HepG2 (cell line): Measurements from ENCODE around the gene HLA-B. TPM values are rescaled to one million over a fixed set of nuclear protein-coding genes. Genes with fewer than 3 reads are reported as not detected.

Source experiments
- ATAC-seq: fragments of 200-7000 bp; cut with Tn5 transposase; 3 replicates; pipeline ENCODE4 v1.9.1; 2020; ENCODE audit warnings: mild to moderate bottlenecking, moderate library complexity
- BruUV-seq: library from RNA; stranded (reverse); fragments of 400-500 nt; replicated peaks from 2 replicates; lab custom pipeline; 2021; lab: Mats Ljungman, UMichigan
- CTCF ChIA-PET: fragments of 300-600 bp; formaldehyde crosslinking; extraction: SDS; loops from one replicate; lab custom pipeline; 2021; ENCODE audit warnings: low total read pairs, inconsistent platforms, low intra/inter-chr PET ratio; lab: Yijun Ruan, JAX
- POLR2A ChIA-PET: fragments of 350-600 bp; sonication (Branson Sonifier 250); formaldehyde crosslinking; loops from one replicate; lab custom pipeline; 2020; ENCODE audit warnings: antibody characterized with exemption, inconsistent platforms; lab: Yijun Ruan, JAX
- DNase-seq: peaks from one replicate; pipeline ENCODE4 v3.0.0-alpha.2; 2015; ENCODE audit warnings: low spot score
- FAIRE-seq: peaks from 3 replicates; lab custom pipeline; 2011; peaks lifted over from hg19 to GRCh38; lab: Jason Lieb, UNC
- H2AFZ ChIP-seq: one replicate; pipeline ENCODE4 v1.6.1; 2011; ENCODE audit warnings: low read length, inconsistent platforms
- H3K27ac ChIP-seq: fragments of 300-600 bp; 3 replicates; pipeline ENCODE4 v1.8.0; 2011; ENCODE audit warnings: mixed run types, mild to moderate bottlenecking, mixed read lengths, low read length, inconsistent platforms; ENCODE audit not compliant: insufficient read depth; ENCODE audit errors: extremely low read length
- H3K27me3 ChIP-seq, 2 experiments: fragments of 200-600 bp in 1 of 2; 2 replicates in 1 of 2; 3 replicates in 1 of 2; pipeline versions ENCODE4 v1.6.0 to v1.8.0; 2011; ENCODE audit warnings: low read length in 2 of 2, mild to moderate bottlenecking in 2 of 2, moderate library complexity in 2 of 2, inconsistent platforms in 1 of 2; ENCODE audit not compliant: insufficient read depth in 2 of 2, control insufficient read depth in 1 of 2
- H3K36me3 ChIP-seq, 2 experiments: fragments of 200-600 bp in 1 of 2; replicated peaks in 1 of 2; 2 replicates in 1 of 2; 3 replicates in 1 of 2; pipeline versions ENCODE4 v1.5.1 to v1.8.0; 2011; ENCODE audit warnings: low read length in 2 of 2, inconsistent platforms in 1 of 2; ENCODE audit not compliant: insufficient read depth in 2 of 2, control insufficient read depth in 1 of 2
- H3K4me1 ChIP-seq: 2 replicates; pipeline ENCODE4 v1.5.1; 2012; ENCODE audit warnings: low read length, inconsistent platforms; ENCODE audit not compliant: insufficient read depth
- H3K4me2 ChIP-seq: 2 replicates; pipeline ENCODE4 v1.6.0; 2011; ENCODE audit warnings: low read depth, low read length, inconsistent platforms
- H3K4me3 ChIP-seq, 3 experiments: fragments of 200-600 bp in 1 of 3; sonication (generic), shearing (Covaris generic) in 1 of 3; replicated peaks in 1 of 3; 2 replicates each; pipeline ENCODE4 v1.5.1; 2011 to 2016; ENCODE audit warnings: low read length in 3 of 3, inconsistent platforms in 2 of 3, low read depth in 2 of 3, mild to moderate bottlenecking in 2 of 3, control low read depth in 1 of 3, mixed read lengths in 1 of 3; ENCODE audit not compliant: insufficient read depth in 1 of 3
- H3K79me2 ChIP-seq: one replicate; pipeline ENCODE4 v1.6.1; 2011; ENCODE audit warnings: low read length, inconsistent platforms; ENCODE audit not compliant: insufficient read depth
- H3K9ac ChIP-seq: 2 replicates; pipeline ENCODE4 v1.6.0; 2011; ENCODE audit warnings: mild to moderate bottlenecking, low read depth, low read length, inconsistent platforms; ENCODE audit not compliant: insufficient read depth
- H3K9me3 ChIP-seq: 2 replicates; pipeline ENCODE4 v1.5.1; 2012; ENCODE audit warnings: mild to moderate bottlenecking, low read length
- H4K20me1 ChIP-seq: 2 replicates; pipeline ENCODE4 v1.6.0; 2011; ENCODE audit warnings: inconsistent platforms, mild to moderate bottlenecking, low read length, moderate library complexity; ENCODE audit not compliant: insufficient read depth
- EZH2 ChIP-seq: conservative IDR thresholded peaks from 2 replicates; pipeline ENCODE4 v1.6.1; 2012; ENCODE audit warnings: mild to moderate bottlenecking, low read depth, low read length, moderate library complexity
- HHEX ChIP-seq: IDR thresholded peaks from 2 replicates; pipeline ENCODE4 v1.6.1; 2016; ENCODE audit warnings: control low read depth
- NFRKB ChIP-seq: fragments of 450-650 bp; IDR thresholded peaks from 2 replicates; pipeline ENCODE4 v1.6.1; 2017
- NKX3-1 ChIP-seq: sonication (generic); formaldehyde crosslinking; IDR thresholded peaks from 2 replicates; pipeline ENCODE4 v1.5.0; 2020; ENCODE audit warnings: missing genetic modification reagents
- ZNF3 ChIP-seq: IDR thresholded peaks from 2 replicates; pipeline ENCODE4 v1.7.0; 2017; ENCODE audit warnings: inconsistent platforms
- ZNF773 ChIP-seq: sonication (generic); formaldehyde crosslinking; IDR thresholded peaks from 2 replicates; pipeline ENCODE4 v1.4.0; 2020; ENCODE audit warnings: missing genetic modification reagents, borderline replicate concordance
- ZNF777 ChIP-seq: sonication (generic); formaldehyde crosslinking; IDR thresholded peaks from 2 replicates; pipeline ENCODE4 v1.4.0; 2020; ENCODE audit warnings: missing genetic modification reagents
- ZSCAN9 ChIP-seq: IDR thresholded peaks from 2 replicates; pipeline ENCODE4 v1.6.1; 2016; ENCODE audit warnings: borderline replicate concordance
- WGBS: methylation state at CpG from one replicate; pipeline ENCODE4 v1.1.6; 2017; ENCODE audit warnings: low lambda C conversion rate; 5-methylcytosine and 5-hydroxymethylcytosine counted together
- in situ Hi-C: cut with HindIII; loops from 2 replicates; pipeline ENCODE4 v1.10.0; 2017; ENCODE audit warnings: low pct_unique_long_range_greater_than_20kb; ENCODE audit not compliant: extremely low pct_ligation_motif_present
- intact Hi-C: fragments of 100-400 bp; cut with micrococcal nuclease; formaldehyde crosslinking; loops from one replicate; pipeline ENCODE4 v1.10.0; 2022; ENCODE audit not compliant: unreplicated experiment
- polyA plus RNA-seq, 8 experiments: library from polyadenylated mRNA; depleted of rRNA in 3 of 8; stranded (reverse) in 7 of 8; unstranded in 1 of 8; fragments of >200 nt; fragmentation: Illumina TruSeq in 4 of 8; extraction: Trizol in 4 of 8; gene quantifications; 2 replicates each; pipeline versions ENCODE4 v1.2.1 to v1.2.3, GENCODE V29; 2011 to 2016; ENCODE audit warnings: low read depth in 4 of 8, missing spikeins in 1 of 8, mixed read lengths in 1 of 8; ENCODE audit not compliant: insufficient read depth in 1 of 8
- total RNA-seq, 5 experiments: library from RNA; depleted of rRNA; stranded (reverse); fragments of >200 nt; fragmentation: Illumina TruSeq; extraction: Trizol; gene quantifications; 2 replicates each; pipeline ENCODE4 v1.2.3, GENCODE V29; 2016; ENCODE audit warnings: low read depth in 1 of 5
- TF ChIP-seq, protein P1 (sequence below): sonication (generic); formaldehyde crosslinking; IDR thresholded peaks from 2 replicates; pipeline ENCODE4 v1.4.0; 2020; ENCODE audit warnings: mild to moderate bottlenecking, missing genetic modification reagents
- TF ChIP-seq, protein P2 (sequence below): sonication (generic); formaldehyde crosslinking; IDR thresholded peaks from 2 replicates; pipeline ENCODE4 v1.4.0; 2020; ENCODE audit warnings: mild to moderate bottlenecking, low read depth, missing genetic modification reagents
- TF ChIP-seq, protein P3 (sequence below): sonication (generic); formaldehyde crosslinking; IDR thresholded peaks from 2 replicates; pipeline ENCODE4 v1.4.0; 2020; ENCODE audit warnings: missing genetic modification reagents

HLA-B gene
- total and polyA plus RNA-seq, 2 of the 13 experiments (the other 11 are each of a cell fraction or from before 2014, with no cell fraction given), result 35.3 to 88.9 TPM

DNA sequence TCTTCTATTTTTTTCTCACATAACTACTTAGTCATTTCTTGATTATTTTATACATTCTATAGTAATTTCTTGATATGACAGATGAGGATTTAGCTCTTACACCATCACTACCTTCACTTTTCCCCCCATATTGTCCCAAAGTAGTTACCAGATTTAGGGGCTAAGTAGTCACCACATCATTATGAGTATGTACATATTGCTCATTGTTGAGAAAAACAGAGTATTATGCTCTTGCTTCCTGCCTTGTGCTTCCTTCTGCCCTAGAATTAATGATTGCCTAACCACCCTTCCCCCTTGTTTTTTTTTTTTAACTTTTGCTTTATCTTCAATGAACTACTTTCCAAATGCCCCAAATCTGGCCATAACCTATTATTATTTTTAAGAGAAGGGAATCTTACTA, 6.8 kb upstream of the HLA-B start:
- H3K4me3 ChIP-seq, result no peak overlapping the region
- 0 out of 2 replicates have a peak, but pooled peaks cover 9% of the 10 kb centered on the region for H3K4me1 ChIP-seq
- no peak overlapping the region for H2AFZ ChIP-seq
- peaks cover 2 to 31% of the 10 kb centered on the region in 2 experiments; a peak in 4 of 5 replicates for H3K27me3 ChIP-seq
- H4K20me1 ChIP-seq, result no peaks in the 10 kb centered on the region
- no peaks in the 10 kb centered on the region for H3K9me3 ChIP-seq
- intact Hi-C loops, result no loop called here
- in situ Hi-C loops, result loop anchor here (25.0 kb wide), 1 partner anchor 1477 kb away; no protein-coding TSS in a partner anchor
- DNase-seq (no peak), FAIRE-seq (no peak), ATAC-seq (no peak)
- no peaks in the 10 kb centered on the region for H3K36me3 ChIP-seq
- no peaks in the 10 kb centered on the region for H3K79me2 ChIP-seq
- H3K4me2 ChIP-seq, result no peak overlapping the region
- ChIA-PET CTCF (interaction anchor here (1.2 kb wide), 1 partner anchor 166 kb away, joined by 3 read pairs; no protein-coding TSS in a partner anchor), POLR2A (interaction anchor here (1.2 kb wide), 1 partner anchor 166 kb away, joined by 3 read pairs; no protein-coding TSS in a partner anchor)
- no peak overlapping the region for H3K27ac ChIP-seq
- no peak overlapping the region for H3K9ac ChIP-seq
- no peak for TF ChIP-seq HHEX (CRISPR knock-in tag)
- TF ChIP-seq EZH2, result no peak
- TF ChIP-seq, protein P1, sequence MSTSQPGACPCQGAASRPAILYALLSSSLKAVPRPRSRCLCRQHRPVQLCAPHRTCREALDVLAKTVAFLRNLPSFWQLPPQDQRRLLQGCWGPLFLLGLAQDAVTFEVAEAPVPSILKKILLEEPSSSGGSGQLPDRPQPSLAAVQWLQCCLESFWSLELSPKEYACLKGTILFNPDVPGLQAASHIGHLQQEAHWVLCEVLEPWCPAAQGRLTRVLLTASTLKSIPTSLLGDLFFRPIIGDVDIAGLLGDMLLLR (CRISPR knock-in tag), result no peak
- BruUV-seq, result no TSS peak

DNA sequence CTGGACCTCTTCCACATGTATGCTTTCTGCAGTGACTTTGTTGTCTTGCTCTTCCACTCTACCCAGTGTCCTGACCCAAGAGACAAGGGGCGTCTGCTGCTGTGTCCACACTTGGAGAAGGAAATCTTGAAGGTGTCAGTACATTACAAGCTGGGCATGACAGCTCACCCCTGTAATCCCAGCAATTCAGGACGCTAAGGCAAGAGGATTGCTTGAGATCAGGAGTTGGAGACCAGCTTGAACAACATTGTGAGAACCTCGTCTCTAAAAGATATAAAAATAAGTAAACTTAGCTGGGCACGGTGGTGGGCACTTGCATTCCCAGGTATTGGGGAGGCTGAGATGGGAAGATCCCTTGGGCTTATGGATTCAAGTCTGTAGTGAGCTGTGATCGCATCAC, 5.8 kb upstream of the HLA-B start:
- DNase-seq (no peak), FAIRE-seq (no peak), ATAC-seq (no peak)
- no peaks in the 10 kb centered on the region for H4K20me1 ChIP-seq
- in situ Hi-C loops (loop anchor here (25.0 kb wide), 1 partner anchor 1475 kb away; no protein-coding TSS in a partner anchor), intact Hi-C loops (no loop called here)
- no peak overlapping the region for H3K9ac ChIP-seq
- H3K27ac ChIP-seq, result no peak overlapping the region
- peaks cover 2 to 39% of the 10 kb centered on the region in 2 experiments; a peak in 4 of 5 replicates for H3K27me3 ChIP-seq
- POLR2A ChIA-PET, result no interaction called here
- WGBS, result 6% methylated on average over 5 of the region's 5 CpGs
- no peaks in the 10 kb centered on the region for H3K79me2 ChIP-seq
- H3K36me3 ChIP-seq, result no peaks in the 10 kb centered on the region
- CTCF ChIA-PET, result interaction anchor here (1.2 kb wide), 1 partner anchor 165 kb away, joined by 3 read pairs; no protein-coding TSS in a partner anchor
- no peak overlapping the region for H3K4me3 ChIP-seq
- 0 out of 2 replicates have a peak, but pooled peaks cover 9% of the 10 kb centered on the region for H3K4me1 ChIP-seq
- no peaks in the 10 kb centered on the region for H3K9me3 ChIP-seq
- no peak overlapping the region for H2AFZ ChIP-seq
- no peak overlapping the region for H3K4me2 ChIP-seq
- BruUV-seq, result no TSS peak
- TF ChIP-seq, protein P2, sequence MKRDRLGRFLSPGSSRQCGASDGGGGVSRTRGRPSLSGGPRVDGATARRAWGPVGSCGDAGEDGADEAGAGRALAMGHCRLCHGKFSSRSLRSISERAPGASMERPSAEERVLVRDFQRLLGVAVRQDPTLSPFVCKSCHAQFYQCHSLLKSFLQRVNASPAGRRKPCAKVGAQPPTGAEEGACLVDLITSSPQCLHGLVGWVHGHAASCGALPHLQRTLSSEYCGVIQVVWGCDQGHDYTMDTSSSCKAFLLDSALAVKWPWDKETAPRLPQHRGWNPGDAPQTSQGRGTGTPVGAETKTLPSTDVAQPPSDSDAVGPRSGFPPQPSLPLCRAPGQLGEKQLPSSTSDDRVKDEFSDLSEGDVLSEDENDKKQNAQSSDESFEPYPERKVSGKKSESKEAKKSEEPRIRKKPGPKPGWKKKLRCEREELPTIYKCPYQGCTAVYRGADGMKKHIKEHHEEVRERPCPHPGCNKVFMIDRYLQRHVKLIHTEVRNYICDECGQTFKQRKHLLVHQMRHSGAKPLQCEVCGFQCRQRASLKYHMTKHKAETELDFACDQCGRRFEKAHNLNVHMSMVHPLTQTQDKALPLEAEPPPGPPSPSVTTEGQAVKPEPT, result no peak
- TF ChIP-seq, protein P3, sequence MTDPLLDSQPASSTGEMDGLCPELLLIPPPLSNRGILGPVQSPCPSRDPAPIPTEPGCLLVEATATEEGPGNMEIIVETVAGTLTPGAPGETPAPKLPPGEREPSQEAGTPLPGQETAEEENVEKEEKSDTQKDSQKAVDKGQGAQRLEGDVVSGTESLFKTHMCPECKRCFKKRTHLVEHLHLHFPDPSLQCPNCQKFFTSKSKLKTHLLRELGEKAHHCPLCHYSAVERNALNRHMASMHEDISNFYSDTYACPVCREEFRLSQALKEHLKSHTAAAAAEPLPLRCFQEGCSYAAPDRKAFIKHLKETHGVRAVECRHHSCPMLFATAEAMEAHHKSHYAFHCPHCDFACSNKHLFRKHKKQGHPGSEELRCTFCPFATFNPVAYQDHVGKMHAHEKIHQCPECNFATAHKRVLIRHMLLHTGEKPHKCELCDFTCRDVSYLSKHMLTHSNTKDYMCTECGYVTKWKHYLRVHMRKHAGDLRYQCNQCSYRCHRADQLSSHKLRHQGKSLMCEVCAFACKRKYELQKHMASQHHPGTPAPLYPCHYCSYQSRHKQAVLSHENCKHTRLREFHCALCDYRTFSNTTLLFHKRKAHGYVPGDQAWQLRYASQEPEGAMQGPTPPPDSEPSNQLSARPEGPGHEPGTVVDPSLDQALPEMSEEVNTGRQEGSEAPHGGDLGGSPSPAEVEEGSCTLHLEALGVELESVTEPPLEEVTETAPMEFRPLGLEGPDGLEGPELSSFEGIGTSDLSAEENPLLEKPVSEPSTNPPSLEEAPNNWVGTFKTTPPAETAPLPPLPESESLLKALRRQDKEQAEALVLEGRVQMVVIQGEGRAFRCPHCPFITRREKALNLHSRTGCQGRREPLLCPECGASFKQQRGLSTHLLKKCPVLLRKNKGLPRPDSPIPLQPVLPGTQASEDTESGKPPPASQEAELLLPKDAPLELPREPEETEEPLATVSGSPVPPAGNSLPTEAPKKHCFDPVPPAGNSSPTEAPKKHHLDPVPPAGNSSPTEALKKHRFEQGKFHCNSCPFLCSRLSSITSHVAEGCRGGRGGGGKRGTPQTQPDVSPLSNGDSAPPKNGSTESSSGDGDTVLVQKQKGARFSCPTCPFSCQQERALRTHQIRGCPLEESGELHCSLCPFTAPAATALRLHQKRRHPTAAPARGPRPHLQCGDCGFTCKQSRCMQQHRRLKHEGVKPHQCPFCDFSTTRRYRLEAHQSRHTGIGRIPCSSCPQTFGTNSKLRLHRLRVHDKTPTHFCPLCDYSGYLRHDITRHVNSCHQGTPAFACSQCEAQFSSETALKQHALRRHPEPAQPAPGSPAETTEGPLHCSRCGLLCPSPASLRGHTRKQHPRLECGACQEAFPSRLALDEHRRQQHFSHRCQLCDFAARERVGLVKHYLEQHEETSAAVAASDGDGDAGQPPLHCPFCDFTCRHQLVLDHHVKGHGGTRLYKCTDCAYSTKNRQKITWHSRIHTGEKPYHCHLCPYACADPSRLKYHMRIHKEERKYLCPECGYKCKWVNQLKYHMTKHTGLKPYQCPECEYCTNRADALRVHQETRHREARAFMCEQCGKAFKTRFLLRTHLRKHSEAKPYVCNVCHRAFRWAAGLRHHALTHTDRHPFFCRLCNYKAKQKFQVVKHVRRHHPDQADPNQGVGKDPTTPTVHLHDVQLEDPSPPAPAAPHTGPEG (CRISPR knock-in tag), result no peak
- TF ChIP-seq ZNF777 (CRISPR knock-in tag), result no peak
- no peak for TF ChIP-seq ZNF3
- no peak for TF ChIP-seq NFRKB
- no peak for TF ChIP-seq ZNF773 (CRISPR knock-in tag)
- TF ChIP-seq ZSCAN9 (CRISPR knock-in tag), result no peak
- no peak for TF ChIP-seq NKX3-1 (CRISPR knock-in tag)
